C4-2B (cell line): ENCODE data around the gene ANGEL1.
A peak's percentile ranks its signal among the peaks of the same experiment; 100 is the strongest.

Experiments
- H3K27ac ChIP-seq: fragments of 450-650 bp; 2 replicates; pipeline ENCODE4 v1.5.1; 2017
- CTCF ChIP-seq: fragments of 450-650 bp; conservative IDR thresholded peaks from 2 replicates; pipeline ENCODE4 v1.5.1; 2017; ENCODE audit warnings: mild to moderate bottlenecking
- ZFX ChIP-seq: fragments of 450-650 bp; IDR thresholded peaks from 2 replicates; pipeline ENCODE4 v1.6.1; 2017

Gene ANGEL1

DNA sequence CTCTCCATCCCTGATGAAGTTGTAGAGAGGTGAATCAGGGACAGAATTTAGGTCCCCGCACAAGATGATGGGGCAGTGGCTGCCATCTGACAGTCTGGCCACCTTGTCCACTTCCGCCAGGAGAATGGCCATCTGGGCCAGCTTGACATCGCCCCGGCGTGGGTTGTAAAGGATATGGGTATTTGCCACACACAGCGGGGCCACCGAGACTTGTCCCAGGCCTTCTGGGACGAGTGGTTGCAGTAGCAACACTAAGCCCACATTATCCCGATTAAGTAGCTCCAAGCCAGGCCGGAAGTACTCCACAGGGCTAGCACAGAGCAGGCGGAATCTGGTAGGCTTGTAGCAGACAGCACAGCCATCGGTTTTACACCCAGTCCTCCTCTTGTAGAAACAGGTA, 6.2 kb downstream of the ANGEL1 start:
- TF ChIP-seq ZFX, result no peak
- TF ChIP-seq CTCF, result no peak
- no peak overlapping the region for H3K27ac ChIP-seq

GRCh38 chr14:76793956-76794355, 18.7 kb downstream of the ANGEL1 start:
- TF ChIP-seq ZFX (no peak), CTCF (no peak)

DNA sequence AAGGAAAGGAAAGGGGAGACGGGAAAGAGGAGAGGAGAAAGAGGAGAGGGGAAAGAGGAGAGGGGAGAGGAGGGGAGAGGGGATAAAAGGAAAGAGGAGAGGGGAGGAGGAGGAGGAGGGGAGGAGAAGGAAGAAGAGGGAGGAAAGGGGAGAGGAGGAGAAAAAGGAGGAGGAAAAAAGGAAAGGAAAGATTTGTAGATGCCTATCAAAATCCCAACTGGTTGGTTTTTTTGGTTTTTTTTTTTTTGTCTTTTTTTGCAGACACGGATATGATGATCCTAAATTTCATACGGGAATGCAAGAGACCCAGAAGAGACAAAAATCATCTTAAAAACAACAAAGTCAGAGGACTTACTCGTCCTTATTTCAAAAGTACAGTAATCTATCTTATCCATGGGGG, 19.4 kb downstream of the ANGEL1 start:
- H3K27ac ChIP-seq, result no peak overlapping the region
- no peak for TF ChIP-seq CTCF
- no peak for TF ChIP-seq ZFX

More at GRCh38 chr14:76793956-76794355, 18.7 kb downstream of the ANGEL1 start:
- H3K27ac ChIP-seq, result no peak overlapping the region

DNA sequence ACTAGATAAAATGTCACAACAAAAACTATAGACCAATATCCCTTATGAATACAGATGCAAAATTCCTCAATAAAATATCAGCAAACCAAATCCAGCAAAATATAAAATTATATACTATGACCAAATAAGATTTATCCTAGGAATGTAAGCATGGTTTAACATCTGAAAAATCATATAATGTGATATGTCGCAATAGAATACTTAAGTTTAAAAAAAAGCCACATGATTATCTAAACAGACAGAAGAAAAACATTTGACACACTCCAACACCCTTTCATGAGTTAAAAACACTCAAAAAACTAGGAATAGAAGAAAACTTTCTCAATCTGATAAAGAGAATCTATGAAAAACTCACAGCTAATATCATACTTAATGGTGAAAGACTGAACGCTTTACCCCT, 20.3 kb downstream of the ANGEL1 start:
- TF ChIP-seq ZFX, result no peak
- no peak for TF ChIP-seq CTCF
- H3K27ac ChIP-seq, result no peak overlapping the region

DNA sequence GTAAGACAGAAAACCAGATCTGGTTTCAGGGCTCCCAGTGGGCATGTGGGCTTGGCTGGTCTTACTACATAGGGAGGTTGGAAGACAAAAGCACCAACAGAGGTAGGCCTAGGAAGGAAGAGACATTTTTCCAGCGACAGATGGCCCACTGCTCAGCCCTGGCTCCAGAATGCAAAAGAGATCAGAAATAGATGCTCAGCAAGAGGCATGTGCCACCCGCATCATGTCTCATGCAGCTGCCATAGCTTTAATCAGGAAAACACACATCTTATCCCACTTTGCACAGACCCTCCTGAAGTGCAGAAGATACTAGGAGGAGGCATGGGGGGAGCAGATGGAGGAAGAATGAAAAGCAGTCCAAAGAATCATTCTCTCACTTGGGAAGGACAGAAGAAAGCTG, 26.1 kb downstream of the ANGEL1 start:
- TF ChIP-seq CTCF, result no peak
- no peak for TF ChIP-seq ZFX
- H3K27ac ChIP-seq, result no peak overlapping the region

GRCh38 chr14:76784881-76785280, 27.8 kb downstream of the ANGEL1 start:
- no peak for TF ChIP-seq ZFX
- peak; percentile 91 for TF ChIP-seq CTCF
- H3K27ac ChIP-seq, result no peak overlapping the region

DNA sequence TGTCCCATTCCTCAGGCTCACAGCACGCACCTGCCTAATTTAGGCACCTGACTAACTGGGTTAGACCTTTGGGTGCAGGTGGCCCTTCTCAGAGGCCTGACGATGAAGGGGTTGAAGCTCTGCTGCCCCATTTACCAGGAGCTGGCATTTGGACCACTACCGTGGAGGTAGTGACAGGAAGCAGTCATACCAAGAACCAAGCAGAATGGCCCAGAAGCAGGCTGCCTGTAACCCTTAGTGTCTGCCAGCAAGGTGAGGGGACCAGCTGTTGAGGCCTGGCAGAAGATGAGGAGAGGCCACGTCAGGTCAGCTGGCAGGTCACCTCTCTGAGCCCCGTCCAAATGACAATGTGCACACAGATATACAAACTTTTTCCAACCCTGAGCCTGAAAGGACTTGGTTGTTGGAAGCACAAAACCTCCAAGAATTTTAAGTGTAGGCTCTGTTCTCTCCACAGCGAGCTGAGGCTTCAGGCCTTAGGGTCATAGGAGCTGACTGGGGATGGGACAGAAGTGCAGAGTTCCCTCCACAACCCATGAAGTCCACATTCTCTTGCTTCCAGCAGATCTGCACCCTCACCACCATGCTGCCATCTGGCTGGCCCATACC, 28.3 kb downstream of the ANGEL1 start:
- H3K27ac ChIP-seq, result no peak overlapping the region
- no peak for TF ChIP-seq ZFX
- no peak for TF ChIP-seq CTCF
